DND-41 (cell line): ENCODE measurements around the gene CMTM7.

Source experiments
- ATAC-seq: fragments of 200-7000 bp; cut with Tn5 transposase; 3 replicates; pipeline ENCODE4 v1.9.1; 2021; ENCODE audit warnings: low read depth; ENCODE audit not compliant: insufficient read depth
- DNase-seq: peaks from one replicate; pipeline ENCODE4 v3.0.0-alpha.2; 2020
- H2AFZ ChIP-seq: 2 replicates; pipeline ENCODE4 v1.6.0; 2012; ENCODE audit warnings: low read depth, low read length
- H3K27ac ChIP-seq: 2 replicates; pipeline ENCODE4 v1.5.1; 2012; ENCODE audit warnings: low read length, inconsistent platforms
- H3K27me3 ChIP-seq: fragments of 200-600 bp; sonication (generic); 2 replicates; pipeline ENCODE4 v1.6.0; 2012; ENCODE audit warnings: low read length, mild to moderate bottlenecking, inconsistent platforms; ENCODE audit not compliant: insufficient read depth, poor library complexity
- H3K36me3 ChIP-seq: 2 replicates; pipeline ENCODE4 v1.5.1; 2012; ENCODE audit warnings: low read length, inconsistent platforms; ENCODE audit not compliant: insufficient read depth
- H3K4me1 ChIP-seq: 2 replicates; pipeline ENCODE4 v1.5.1; 2012; ENCODE audit warnings: mild to moderate bottlenecking, low read length; ENCODE audit not compliant: insufficient read depth
- H3K4me2 ChIP-seq: 2 replicates; pipeline ENCODE4 v1.6.0; 2012; ENCODE audit warnings: mild to moderate bottlenecking, moderate library complexity, low read length, inconsistent platforms; ENCODE audit not compliant: insufficient read depth
- H3K4me3 ChIP-seq, 2 experiments: fragments of 200-600 bp in 1 of 2; shearing (Covaris generic) in 1 of 2; 2 replicates each; pipeline ENCODE4 v1.5.1; 2012 to 2016; ENCODE audit warnings: inconsistent platforms in 2 of 2, low read length in 2 of 2, mild to moderate bottlenecking in 2 of 2, low read depth in 1 of 2, moderate library complexity in 1 of 2
- H3K79me2 ChIP-seq: 2 replicates; pipeline ENCODE4 v1.6.0; 2012; ENCODE audit warnings: low read length, inconsistent platforms; ENCODE audit not compliant: insufficient read depth
- H3K9ac ChIP-seq: 2 replicates; pipeline ENCODE4 v1.6.0; 2012; ENCODE audit warnings: low read depth, mild to moderate bottlenecking, inconsistent platforms, low read length, moderate library complexity
- H3K9me3 ChIP-seq: 2 replicates; pipeline ENCODE4 v1.5.1; 2012; ENCODE audit warnings: low read length, moderate library complexity, mild to moderate bottlenecking, inconsistent platforms; ENCODE audit not compliant: insufficient read depth, severe bottlenecking
- H4K20me1 ChIP-seq: 2 replicates; pipeline ENCODE4 v1.6.0; 2012; ENCODE audit warnings: low read length; ENCODE audit not compliant: insufficient read depth
- CTCF ChIP-seq: IDR thresholded peaks from 2 replicates; pipeline ENCODE4 v1.5.1; 2012; ENCODE audit warnings: borderline replicate concordance, low read length, moderate library complexity, mild to moderate bottlenecking; ENCODE audit not compliant: poor library complexity, severe bottlenecking; ENCODE audit errors: extremely low read depth
- EZH2 ChIP-seq: IDR thresholded peaks from 3 replicates; pipeline ENCODE4 v1.6.1; 2012; ENCODE audit warnings: borderline replicate concordance, low read depth, mild to moderate bottlenecking, moderate library complexity, low read length, inconsistent platforms; ENCODE audit not compliant: severe bottlenecking

The CMTM7 gene

GRCh38 chr3:32421185-32421584 is 29.5 kb downstream of the CMTM7 start:
- peaks cover 69% of the 10 kb centered on the region for H3K4me1 ChIP-seq
- no peak overlapping the region for H3K4me2 ChIP-seq
- H4K20me1 ChIP-seq: no peaks in the 10 kb centered on the region
- peaks cover 88% of the 10 kb centered on the region for H3K79me2 ChIP-seq
- no peaks in the 10 kb centered on the region for H3K36me3 ChIP-seq
- no peak for DNase-seq
- H3K9ac ChIP-seq: no peak overlapping the region
- TF ChIP-seq CTCF (no peak), EZH2 (no peak)
- H2AFZ ChIP-seq: no peak overlapping the region
- no peak overlapping the region for H3K4me3 ChIP-seq
- H3K27me3 ChIP-seq: no peaks in the 10 kb centered on the region
- no peaks in the 10 kb centered on the region for H3K9me3 ChIP-seq
- no peak for ATAC-seq
- peak overlapping the region; percentile 46; the same call in 1 of the 2 replicates for H3K27ac ChIP-seq

GRCh38 chr3:32421991-32422859 is 30.6 kb downstream of the CMTM7 start:
- no peaks in the 10 kb centered on the region for H4K20me1 ChIP-seq
- H3K36me3 ChIP-seq: no peaks in the 10 kb centered on the region
- DNase-seq (no peak), ATAC-seq (no peak)
- no peaks in the 10 kb centered on the region for H3K9me3 ChIP-seq
- H3K4me2 ChIP-seq: no peak overlapping the region
- H3K4me3 ChIP-seq: no peak overlapping the region
- H3K4me1 ChIP-seq: peaks cover 65% of the 10 kb centered on the region
- no peak for TF ChIP-seq EZH2
- no peak for TF ChIP-seq CTCF
- H3K27me3 ChIP-seq: no peaks in the 10 kb centered on the region
- H2AFZ ChIP-seq: no peak overlapping the region
- no peak overlapping the region for H3K9ac ChIP-seq
- peaks cover 91% of the 10 kb centered on the region for H3K79me2 ChIP-seq
- peak overlapping the region; percentile 28 for H3K27ac ChIP-seq

GRCh38 chr3:32422943-32423342 is 31.3 kb downstream of the CMTM7 start:
- H3K27me3 ChIP-seq: no peaks in the 10 kb centered on the region
- no peak overlapping the region for H2AFZ ChIP-seq
- H3K4me1 ChIP-seq: peaks cover 69% of the 10 kb centered on the region
- H3K36me3 ChIP-seq: no peaks in the 10 kb centered on the region
- no peak for DNase-seq
- no peak overlapping the region for H3K4me3 ChIP-seq
- peak overlapping the region; percentile 67 for H3K27ac ChIP-seq
- H3K9me3 ChIP-seq: no peaks in the 10 kb centered on the region
- ATAC-seq: no peak
- H3K79me2 ChIP-seq: peaks cover 91% of the 10 kb centered on the region
- H4K20me1 ChIP-seq: no peaks in the 10 kb centered on the region
- no peak overlapping the region for H3K4me2 ChIP-seq
- no peak for TF ChIP-seq EZH2
- TF ChIP-seq CTCF: no peak
- H3K9ac ChIP-seq: no peak overlapping the region; the same call in 1 of the 2 replicates
